Kidney glomerular epithelial cell (primary cell): ENCODE data around the gene WDR18.

Source experiments
- DNase-seq: peaks from one replicate; lab custom pipeline; 2025; lab: John Stamatoyannopoulos, UW

WDR18 gene

DNA sequence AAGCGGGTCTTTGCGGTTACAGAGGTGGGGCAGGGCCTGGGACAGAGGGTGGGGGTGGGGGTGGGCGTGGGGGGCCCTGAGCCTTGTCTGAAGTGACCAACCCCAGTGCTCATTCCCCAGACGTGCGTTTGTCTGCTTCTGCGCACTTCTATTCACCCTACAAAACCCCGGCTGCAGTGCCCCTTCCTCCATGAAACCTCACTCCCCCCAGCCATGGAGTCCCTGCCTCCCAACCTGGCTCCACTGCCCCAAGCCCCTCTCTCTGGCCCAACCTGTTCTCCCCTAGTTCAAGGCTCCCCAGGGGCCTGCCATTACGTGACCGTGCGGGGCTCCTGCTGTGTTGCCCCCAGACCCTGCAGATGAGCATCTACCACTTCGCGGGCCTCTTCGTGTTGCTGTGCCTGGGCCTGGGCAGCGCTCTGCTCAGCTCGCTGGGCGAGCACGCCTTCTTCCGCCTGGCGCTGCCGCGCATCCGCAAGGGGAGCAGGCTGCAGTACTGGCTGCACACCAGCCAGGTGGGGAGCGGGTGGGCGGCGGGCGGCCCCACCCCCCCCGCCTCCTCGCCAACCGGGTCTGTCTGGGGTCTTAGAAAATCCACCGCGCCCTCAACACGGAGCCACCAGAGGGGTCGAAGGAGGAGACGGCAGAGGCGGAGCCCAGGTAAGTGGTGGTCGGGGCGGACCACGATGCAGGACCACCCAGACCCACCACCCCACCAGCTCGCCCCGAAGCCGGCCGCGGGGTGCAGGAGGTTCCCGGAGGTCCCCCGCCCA, 24.3 kb downstream of the WDR18 start:
- DNase-seq: no peak

DNA sequence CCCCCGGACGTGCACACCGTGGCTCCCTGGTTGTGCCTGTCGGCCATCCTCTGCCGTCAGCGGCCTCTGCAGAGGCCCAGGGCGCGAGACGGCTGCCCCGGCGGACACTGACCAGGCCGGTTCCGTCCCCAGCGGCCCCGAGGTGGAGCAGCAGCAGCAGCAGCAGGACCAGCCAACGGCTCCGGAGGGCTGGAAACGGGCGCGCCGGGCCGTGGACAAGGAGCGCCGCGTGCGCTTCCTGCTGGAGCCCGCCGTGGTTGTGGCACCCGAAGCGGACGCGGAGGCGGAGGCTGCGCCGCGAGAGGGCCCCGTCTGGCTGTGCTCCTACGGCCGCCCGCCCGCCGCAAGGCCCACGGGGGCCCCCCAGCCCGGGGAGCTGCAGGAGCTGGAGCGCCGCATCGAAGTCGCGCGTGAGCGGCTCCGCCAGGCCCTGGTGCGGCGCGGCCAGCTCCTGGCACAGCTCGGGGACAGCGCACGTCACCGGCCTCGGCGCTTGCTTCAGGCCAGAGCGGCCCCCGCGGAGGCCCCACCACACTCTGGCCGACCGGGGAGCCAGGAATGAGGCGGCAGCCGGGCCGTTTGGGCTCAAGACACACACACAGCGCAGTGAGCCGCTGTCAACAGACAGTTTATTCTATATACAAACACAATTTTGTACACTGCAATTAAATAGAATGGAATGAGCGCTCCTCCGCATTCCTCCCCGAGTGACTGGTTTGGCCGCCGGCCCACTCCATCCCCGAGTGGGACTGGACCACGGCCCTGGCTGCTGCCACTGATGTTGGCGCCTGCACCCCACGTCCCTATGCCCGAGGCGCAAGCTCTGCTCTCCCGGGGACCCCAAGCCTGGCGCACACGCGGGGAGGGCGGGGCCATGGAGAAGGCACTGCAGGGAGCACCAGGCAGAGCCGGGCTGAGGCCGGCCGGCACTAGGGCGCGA, 25.2 kb downstream of the WDR18 start:
- peak; percentile 27 for DNase-seq

DNA sequence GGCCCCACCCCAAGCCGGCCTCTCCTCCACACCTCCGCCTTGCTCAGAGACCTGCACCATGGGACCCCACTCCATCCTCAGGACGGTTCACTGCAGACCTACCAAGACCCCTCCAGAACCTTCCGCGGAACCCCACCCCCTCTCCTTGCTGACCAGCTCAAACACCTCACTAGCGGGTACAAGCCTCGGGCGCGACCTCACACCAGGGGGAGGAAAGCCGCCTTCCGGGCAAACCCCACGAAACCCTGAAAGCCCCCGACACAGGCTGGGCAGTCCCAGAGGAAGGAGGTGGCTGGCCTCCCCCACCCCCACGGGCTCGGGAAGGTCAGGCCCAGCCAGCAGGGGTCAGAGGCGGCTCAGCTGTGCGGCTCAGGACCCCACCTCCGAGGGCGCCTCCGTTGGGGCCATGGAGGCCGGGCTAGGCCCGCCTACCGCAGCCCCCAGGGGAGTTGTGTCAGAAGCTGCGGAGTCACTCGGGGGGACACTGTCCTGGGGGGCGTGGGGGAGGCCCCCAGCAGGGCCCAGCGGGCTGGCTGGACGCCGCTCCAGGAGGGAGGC, 25.9 kb downstream of the WDR18 start:
- DNase-seq: no peak

DNA sequence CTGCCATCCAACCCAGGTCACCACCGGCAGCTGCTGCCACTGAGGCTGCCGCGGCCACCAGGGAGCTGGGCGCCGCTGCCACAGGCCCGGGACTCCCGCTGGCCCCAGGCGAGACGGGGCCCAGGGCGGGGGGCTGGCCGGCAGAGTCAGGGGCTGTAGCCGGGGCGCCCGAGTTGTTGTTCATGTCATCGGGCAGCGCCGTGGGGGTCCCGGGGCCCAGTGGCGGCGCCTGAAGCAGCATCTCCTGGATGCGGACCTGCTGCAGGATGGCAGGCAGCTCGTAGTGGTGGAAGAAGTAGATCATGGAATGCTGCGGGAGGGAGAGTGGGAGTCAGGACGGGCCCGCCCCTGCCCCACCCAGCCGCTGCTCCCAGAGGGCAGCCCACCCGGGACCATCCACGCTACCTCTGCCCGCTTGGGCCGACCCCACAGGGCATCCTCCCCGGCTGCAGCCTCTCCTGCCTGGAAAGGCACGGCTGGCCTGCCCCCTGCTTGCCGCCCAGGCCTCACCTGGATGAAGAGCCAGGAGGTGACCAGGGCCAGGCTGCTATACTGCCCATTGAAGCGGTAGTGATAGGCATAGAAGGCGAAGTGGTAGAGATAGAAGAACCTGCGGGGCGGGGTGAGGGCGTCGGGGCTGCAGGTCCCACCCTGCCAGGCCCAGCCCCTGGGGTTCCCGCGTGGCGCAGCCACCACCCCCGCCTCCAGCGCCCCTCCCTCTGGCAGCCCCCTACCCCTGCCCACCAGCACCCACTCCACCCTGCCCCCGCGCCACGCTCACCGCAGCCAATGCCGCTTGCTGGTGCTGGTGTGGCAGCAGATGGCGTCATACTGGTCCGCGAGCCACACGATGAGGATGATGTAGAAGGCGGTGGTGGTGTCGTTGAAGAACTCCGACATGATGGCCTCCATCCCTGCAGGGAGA, 26.7 kb downstream of the WDR18 start:
- no peak for DNase-seq

DNA sequence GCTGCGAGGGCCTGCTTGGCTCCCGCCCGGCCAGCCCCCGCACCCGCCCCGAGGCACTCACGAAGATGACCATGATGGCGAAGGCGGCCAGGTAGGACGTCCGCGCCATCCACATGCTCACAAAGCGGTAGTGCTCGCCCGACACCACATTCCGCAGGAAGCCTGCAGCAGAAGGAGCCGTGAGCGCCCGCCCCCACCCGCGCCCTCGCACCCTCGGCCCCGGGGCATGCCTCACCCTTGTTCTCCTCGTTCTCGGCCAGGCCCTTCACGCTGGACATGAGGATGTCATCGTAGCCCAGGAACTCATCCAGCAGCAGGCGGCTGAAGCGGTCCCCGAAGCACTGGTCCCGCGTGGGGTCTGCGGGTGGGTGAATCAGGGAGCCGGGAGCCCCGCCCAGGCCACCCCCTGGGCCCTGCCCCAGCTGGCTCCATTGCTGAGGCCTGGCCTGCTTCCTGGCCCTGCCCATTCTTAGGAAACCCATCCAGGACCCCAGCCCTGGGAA, 27.7 kb downstream of the WDR18 start:
- no peak for DNase-seq

DNA sequence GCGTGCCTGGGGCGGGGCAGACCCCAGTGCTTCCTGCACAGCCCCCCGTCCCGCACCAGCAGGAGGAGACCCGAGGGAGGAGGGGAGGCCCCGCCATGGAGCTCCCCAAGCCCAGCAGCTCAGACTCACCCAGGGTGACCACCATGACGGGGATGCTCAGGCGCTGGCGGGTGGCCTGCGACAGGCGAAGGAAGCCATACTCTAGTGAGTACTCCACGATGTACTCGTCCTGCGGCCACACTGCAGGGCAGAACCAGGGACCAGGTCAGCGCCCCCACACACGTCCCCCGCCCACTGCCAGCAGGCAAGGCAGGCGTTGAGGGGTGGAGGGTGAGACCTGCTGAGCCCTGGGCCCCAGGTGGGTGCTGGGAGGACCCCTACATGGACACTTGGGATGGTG, 28.2 kb downstream of the WDR18 start:
- no peak for DNase-seq

DNA sequence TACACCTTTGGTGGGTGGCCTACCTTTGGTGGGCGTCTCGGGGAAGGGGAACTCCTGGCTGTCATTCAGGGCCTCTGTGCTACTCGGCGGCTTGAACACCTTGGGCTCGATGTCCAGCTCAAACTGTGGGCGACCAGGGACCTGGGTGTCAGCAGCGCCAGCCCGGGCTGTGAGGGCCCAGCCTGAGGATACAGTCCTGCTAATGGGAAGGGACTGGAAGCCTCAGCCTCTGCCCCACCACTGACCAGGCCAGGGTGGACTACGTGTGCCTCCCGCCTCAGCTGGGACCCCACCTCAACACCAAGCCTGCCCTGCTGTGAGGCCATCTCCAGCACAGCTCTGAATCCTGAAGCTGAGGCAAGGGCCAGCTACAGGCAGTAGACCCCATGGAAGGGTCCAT, 29.1 kb downstream of the WDR18 start:
- DNase-seq: no peak

DNA sequence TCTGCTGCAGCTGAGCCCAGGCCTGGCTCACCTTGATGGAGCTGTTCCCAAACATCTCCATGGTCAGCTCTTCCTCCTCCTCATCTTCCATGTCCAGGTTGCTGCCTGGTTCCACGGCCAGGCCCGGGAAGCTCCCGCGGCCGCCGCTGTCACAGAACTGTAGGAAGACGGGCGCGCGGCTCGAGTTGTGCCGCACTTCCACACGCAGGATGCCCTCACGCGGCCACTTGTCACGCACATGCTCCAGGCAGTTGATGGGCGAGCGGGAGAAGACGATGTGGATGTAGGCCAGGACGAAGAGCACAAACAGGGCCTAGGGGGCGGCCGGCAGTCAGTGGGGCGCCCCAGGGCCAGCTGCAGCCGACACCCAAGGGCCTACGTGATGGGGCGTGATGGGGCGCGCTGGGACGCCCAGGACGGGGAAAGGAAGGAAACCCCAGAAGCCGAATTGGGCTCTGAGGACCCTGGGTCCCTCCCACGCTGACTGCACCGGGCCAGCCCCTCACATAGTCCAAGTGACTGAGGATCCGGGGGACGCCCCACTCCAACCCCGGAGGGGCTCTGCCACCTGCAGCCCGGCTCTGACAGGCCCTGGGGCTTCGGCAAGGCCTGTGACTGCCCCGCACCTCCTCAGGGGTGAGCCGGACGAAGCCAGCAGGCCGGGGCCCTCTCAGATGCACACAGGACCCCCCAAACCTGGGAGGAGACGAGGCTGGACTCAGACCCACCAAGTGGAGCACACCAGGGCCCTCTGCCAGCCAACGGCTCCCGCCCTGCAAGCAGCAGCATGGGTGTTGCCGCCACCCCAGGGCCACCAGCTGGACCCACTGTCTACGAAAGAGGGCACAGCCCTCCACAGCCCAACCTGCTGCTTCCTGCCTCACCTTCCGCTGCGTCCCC, 30.3 kb downstream of the WDR18 start:
- DNase-seq: no peak

DNA sequence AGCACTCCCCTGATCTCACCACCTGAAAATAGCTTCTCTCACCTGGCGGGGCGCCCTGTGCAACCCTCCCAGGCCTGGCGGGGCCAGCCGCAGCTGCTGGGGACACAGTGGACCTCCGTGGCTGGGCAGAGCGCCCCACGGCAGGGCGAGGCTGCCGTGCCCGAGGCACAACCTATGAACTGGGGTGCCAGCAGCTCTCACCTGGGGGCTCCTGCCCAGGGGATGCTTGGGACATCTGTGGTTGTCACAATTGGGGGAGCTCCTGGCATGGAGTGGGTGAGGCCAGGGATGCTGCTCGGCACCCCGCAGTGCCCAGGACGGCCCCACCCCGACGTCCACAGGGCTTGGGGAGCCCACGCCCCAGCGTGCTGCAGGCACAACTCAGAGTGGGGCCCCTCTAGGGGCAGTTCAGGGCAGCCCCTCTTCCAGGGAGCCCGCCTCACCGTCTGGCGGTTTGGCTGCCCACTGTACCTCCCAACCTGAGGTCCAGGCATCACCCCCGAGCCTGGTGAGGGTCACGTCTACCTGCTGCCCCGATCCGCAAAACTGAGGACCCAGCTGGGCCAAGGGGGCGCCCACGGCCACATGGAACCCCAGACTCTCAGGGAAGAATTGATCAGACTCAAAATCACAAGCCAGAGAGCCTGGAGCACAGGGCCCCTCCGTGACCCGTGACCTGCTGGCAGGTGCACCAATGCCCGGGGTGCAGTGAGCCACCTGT, 31.1 kb downstream of the WDR18 start:
- DNase-seq: no peak

DNA sequence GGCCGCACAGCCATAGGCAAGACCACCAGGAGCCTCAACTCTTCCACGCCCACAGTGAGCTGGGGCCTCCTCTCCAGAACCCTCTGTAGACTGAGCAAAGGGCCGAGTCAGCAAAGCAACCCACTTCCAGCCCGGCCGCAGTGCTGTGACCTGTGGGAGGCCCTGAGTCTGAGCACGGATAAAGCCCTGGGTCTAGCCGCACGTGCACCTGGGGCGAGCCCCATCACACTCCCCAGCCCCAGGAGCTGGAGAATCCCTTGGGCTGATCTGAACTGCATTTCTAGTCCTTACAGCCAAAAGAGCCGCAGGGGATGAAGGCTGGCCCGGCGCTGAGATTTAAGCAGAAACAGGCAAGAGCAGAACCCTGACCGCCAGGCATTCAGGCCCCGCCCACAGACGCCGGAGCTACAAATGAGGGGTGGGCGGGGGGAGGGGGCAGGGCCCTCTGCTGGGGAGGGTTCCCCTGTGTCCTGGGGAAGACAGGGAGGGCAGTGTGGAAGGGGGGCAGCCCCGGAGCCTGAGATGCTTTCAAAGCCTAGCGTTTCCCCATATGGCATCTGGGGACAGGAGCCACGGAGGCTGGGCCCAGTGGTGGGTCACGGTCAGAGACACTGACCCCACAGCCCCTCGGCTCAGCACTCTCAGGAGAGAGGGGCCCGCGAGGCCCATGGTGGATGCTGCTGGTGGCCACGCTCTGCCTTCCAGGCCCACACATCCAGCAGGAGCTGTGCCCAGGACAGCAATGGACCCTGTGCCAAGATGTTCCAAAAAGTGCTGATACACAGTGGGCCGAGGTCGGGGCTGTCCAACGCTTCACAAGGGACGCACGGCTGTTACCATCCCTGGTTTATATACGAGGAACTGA, 31.9 kb downstream of the WDR18 start:
- no peak for DNase-seq

DNA sequence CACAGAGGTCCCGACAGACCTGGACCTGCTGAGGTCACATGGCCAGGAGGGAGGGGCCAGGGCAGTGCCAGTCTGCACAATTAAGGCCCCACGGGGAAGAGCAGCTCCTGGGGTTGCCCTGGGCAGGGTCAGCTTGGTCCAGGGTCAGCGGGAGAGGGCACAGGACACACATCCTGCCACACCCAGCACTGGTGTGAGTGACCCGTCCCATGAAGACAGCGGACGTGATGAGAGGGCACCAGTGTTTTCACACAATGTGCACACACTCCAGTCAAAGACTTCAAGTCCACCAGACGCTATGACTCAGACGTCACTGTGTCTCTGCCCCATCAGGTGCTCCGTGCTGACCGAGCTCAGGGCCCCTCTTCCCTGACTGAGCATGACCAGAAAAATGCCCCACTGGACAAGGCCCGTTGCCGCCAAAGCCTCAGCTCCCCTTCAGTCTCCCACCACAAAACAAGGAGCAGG, 32.5 kb downstream of the WDR18 start:
- DNase-seq: peak; percentile 67

DNA sequence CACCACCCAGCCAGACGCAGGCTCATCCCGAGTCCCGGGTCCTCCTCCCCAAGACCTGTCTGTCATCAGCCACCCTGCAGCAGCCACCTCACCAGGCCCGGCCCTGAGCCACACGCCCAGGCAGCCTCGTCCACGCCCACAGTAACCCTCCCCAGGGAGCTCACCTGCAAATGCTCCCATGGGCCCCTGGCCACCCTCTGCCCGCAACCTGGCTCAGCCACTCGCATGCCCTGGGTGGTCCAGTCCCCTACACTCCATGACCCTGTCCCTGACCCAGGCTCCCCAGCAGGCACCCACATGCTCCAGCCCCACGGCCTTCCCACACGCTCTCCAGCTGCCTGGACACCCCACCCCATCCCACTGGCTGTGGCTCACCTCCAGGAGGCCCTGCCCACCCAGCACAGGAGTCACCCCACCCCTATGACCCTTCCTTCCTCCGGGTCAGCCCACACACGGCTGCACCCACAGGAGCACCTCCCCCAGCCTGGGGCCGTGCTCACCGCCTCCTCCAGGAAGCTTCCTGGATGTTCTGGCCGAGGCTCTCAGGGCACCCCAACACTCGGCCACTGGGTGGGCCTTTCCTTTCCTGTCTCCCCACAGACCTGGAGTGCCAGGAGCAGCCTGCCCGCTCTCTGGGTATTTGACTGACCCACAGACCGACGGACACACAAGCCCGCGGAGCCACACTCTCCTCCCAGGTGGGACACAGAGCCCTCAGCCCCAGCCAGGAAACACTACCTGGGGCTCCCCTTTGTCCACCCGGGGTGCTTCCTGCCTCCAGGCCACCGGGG, 33.2 kb downstream of the WDR18 start:
- no peak for DNase-seq

DNA sequence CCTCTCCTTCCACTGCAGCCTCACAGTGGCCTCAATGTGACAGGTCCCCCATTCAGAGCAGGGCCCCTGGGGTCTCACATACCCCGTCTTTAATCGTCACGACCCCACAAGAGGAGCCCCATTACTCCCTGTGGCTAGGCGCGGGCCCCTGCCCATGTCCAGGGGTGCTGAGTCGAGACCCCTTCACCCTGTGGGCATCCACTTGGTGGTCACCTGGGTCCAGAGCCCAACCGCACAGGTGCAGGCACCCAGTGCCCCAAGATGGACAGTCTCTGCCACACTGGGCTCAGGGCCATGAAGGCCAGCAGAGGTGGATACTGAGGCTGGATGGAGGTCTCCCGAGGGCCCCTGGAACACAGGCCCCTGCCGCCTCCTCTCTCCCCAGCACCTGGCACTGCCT, 33.8 kb downstream of the WDR18 start:
- no peak for DNase-seq

DNA sequence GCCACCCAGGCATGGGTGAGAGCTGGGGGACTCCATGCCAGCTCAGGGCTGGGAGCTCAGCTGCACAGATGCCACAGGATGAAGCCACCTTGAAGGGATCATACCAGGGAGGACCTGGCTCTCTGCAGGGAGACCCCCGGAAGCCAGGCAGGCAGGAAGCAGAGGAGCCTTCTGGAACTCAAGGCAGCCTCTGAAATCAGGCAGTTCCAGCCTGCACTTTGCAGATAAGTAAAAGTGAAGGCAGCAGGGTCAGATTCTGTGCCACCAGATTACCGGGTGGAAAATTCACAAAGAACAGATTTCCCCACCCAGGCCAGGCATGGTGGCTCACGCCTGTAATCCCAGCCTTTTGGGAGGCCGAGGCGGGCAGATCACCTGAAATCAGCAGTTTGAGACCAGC, 34.2 kb downstream of the WDR18 start:
- no peak for DNase-seq

DNA sequence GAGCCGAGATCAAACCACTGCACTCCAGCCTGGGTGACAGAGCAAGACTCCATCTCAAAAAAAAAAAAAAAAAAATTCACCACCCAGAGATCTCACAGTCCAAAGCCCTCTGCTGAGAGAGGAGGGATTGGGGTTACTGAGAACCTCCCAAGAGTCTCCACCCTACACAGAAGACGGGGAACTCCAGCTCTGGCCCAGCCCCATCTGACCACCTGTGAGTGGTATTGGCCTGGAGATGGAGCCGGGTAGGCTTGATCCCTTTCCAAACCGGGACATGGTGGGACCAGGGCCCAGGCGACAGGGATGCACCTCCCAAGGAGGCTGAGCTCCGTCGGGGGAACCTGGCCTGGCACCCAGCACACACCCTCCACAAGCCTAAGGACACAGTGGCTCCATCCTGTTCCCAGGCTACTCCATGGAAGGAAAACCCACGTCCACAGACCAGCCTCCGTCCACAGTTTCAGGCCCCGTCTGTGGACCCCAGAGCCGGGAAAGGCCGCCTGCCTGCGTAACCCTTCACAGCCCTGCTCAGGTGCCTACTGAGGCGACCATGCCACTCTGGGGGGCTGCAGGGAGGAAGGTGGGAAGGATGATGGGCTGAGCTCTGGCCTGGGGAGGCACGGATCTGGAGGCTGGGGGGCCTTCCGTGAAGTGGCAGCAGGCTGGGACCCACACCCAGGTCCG, 34.9 kb downstream of the WDR18 start:
- DNase-seq: no peak

DNA sequence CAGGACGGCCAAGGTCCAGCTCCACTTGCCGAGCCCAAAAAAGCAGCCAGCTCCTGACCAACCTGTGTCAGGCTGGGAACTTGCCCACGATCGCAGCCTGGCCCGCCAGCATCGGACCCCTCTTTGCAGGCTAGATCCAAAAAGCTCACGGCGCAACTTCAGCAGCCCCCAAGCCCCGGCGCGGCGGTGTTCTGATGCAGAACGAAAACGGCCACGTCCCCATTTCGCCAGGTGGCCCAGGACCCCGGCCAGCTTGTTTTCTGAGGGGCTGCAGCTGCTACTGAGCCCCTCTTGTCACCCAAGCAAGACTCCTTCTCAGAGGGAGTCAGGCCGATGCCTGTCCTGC, 35.4 kb downstream of the WDR18 start:
- DNase-seq: no peak
